ENCODE measurements around the gene FRYL.

DNA sequence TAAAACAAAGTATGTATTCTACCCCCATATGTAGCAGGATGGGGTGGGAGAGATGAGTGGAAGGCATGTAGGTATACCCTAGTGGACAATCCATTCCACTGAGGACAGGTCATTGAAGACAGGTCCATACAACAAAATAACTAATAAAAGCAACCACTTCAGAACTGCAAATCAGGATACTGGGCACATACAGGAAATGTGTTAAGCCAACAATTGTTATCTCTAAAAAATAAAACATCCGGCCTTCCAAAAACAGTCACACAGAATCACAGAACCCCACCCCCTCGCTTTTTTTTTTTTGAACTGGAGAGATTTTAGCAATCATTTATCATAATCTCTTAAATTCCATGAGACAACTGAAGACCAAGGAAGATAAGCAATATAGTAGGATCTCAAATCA lies 112.9 kb downstream of the FRYL start:
- TF ChIP-seq GATA3 (IDR thresholded peaks at IDR 0.05; ENCODE audit: low read depth, low read length): no peak
- TF ChIP-seq GATA2 (IDR thresholded peaks at IDR 0.05; ENCODE audit: low read depth, low read length): no peak
